K562 (cell line): ENCODE data around the gene MPV17L2. TPM values are rescaled to one million over a fixed set of nuclear protein-coding genes. Genes with fewer than 3 reads are reported as not detected.

Source experiments
- ARNT ChIP-seq, 2 experiments: fragments of 450-650 bp; IDR thresholded peaks; 2 replicates each; pipeline ENCODE4 v1.6.1; 2016; ENCODE audit warnings: mild to moderate bottlenecking in 1 of 2
- BHLHE40 ChIP-seq: IDR thresholded peaks from 2 replicates; pipeline ENCODE4 v1.6.1; 2011; ENCODE audit warnings: low read length, improper control_type of control experiment
- CBX1 ChIP-seq: sonication (generic); IDR thresholded peaks from 2 replicates; pipeline ENCODE4 v1.6.1; 2016; ENCODE audit warnings: antibody characterized with exemption, low read depth, mild to moderate bottlenecking
- CHAMP1 ChIP-seq: fragments of 450-650 bp; IDR thresholded peaks from 2 replicates; pipeline ENCODE4 v1.6.1; 2016; ENCODE audit warnings: mild to moderate bottlenecking
- CHD4 ChIP-seq: fragments of 200-600 bp; sonication (generic); IDR thresholded peaks from 3 replicates; pipeline ENCODE4 v1.6.1; 2012; ENCODE audit warnings: low read depth, mild to moderate bottlenecking, mixed read lengths, low read length, inconsistent platforms; ENCODE audit not compliant: insufficient read depth, insufficient replicate concordance, poor library complexity, severe bottlenecking
- CREBBP ChIP-seq: IDR thresholded peaks from one replicate; pipeline ENCODE4 v1.6.1; 2012; ENCODE audit warnings: low read depth, mild to moderate bottlenecking, control low read depth, inconsistent platforms, low read length
- E2F5 ChIP-seq: sonication (generic); formaldehyde crosslinking; IDR thresholded peaks from 2 replicates; pipeline ENCODE4 v1.8.0; 2022; ENCODE audit warnings: mild to moderate bottlenecking, missing genetic modification reagents
- ETV5 ChIP-seq: sonication (generic); formaldehyde crosslinking; IDR thresholded peaks from 2 replicates; pipeline ENCODE4 v1.4.0; 2020; ENCODE audit warnings: low read depth, mild to moderate bottlenecking, missing genetic modification reagents
- HDAC2 ChIP-seq: fragments of 450-650 bp; IDR thresholded peaks from 2 replicates; pipeline ENCODE4 v1.6.1; 2016; ENCODE audit warnings: mild to moderate bottlenecking
- ID3 ChIP-seq, 2 experiments: fragments of 250-450 bp in 1 of 2; fragments of 450-650 bp in 1 of 2; sonication (Bioruptor Pico) in 1 of 2; IDR thresholded peaks; 2 replicates each; pipeline versions ENCODE4 v1.6.1 to v1.8.0; 2016 to 2021; ENCODE audit warnings: mild to moderate bottlenecking in 2 of 2, moderate library complexity in 2 of 2, missing compliant biosample characterization in 1 of 2, missing genetic modification characterization in 1 of 2
- ILF3 ChIP-seq: fragments of 450-650 bp; IDR thresholded peaks from 2 replicates; pipeline ENCODE4 v1.6.1; 2018; ENCODE audit warnings: antibody characterized with exemption, mild to moderate bottlenecking, moderate library complexity, borderline replicate concordance
- PHF20 ChIP-seq: fragments of 450-650 bp; IDR thresholded peaks from 2 replicates; pipeline ENCODE4 v1.6.1; 2018; ENCODE audit not compliant: partially characterized antibody
- PTBP1 ChIP-seq: fragments of 200-400 bp; formaldehyde crosslinking; IDR thresholded peaks from 2 replicates; pipeline ENCODE4 v1.6.1; 2017; ENCODE audit warnings: low read depth, low read length
- RAD21 ChIP-seq, 2 experiments: fragments of 250-450 bp in 1 of 2; fragments of 450-650 bp in 1 of 2; sonication (Bioruptor Pico) in 1 of 2; formaldehyde crosslinking in 1 of 2; IDR thresholded peaks in 1 of 2; conservative IDR thresholded peaks in 1 of 2; 2 replicates each; pipeline versions ENCODE4 v1.4.0 to v1.8.0; 2020 to 2022; ENCODE audit warnings: mild to moderate bottlenecking in 2 of 2, moderate library complexity in 1 of 2
- RBM25 ChIP-seq: fragments of 200-400 bp; formaldehyde crosslinking; IDR thresholded peaks from 2 replicates; pipeline ENCODE4 v1.6.1; 2018; ENCODE audit warnings: low read length, low read depth, moderate library complexity; ENCODE audit not compliant: severe bottlenecking
- RBM39 ChIP-seq: fragments of 200-400 bp; formaldehyde crosslinking; optimal IDR thresholded peaks from 2 replicates; pipeline ENCODE3; 2018; ENCODE audit warnings: low read depth, low read length
- SIN3A ChIP-seq, 2 experiments: fragments of 150-350 bp in 1 of 2; IDR thresholded peaks; 2 replicates each; pipeline ENCODE4 v1.6.1; 2011 to 2016; ENCODE audit warnings: borderline replicate concordance in 2 of 2, low read depth in 2 of 2, low read length in 2 of 2, mild to moderate bottlenecking in 2 of 2, moderate library complexity in 2 of 2; ENCODE audit not compliant: control insufficient read depth in 1 of 2
- SIN3B ChIP-seq: fragments of 450-650 bp; IDR thresholded peaks from 2 replicates; pipeline ENCODE4 v1.6.1; 2017; ENCODE audit warnings: low read depth, mild to moderate bottlenecking, moderate library complexity
- SMARCA5 ChIP-seq: fragments of 450-650 bp; IDR thresholded peaks from 2 replicates; pipeline ENCODE4 v1.6.1; 2016
- SMC3 ChIP-seq: conservative IDR thresholded peaks from 2 replicates; pipeline ENCODE4 v1.6.1; 2011; ENCODE audit warnings: low read depth, low read length, improper control_type of control experiment; ENCODE audit not compliant: insufficient read depth
- SNAPC5 ChIP-seq: fragments of 250-450 bp; sonication (Bioruptor Pico); IDR thresholded peaks from 2 replicates; pipeline ENCODE4 v1.8.0; 2021; ENCODE audit warnings: moderate library complexity, mild to moderate bottlenecking, inconsistent platforms
- SRSF9 ChIP-seq: fragments of 200-400 bp; formaldehyde crosslinking; IDR thresholded peaks from 2 replicates; pipeline ENCODE4 v1.6.1; 2017; ENCODE audit warnings: low read depth, low read length, borderline replicate concordance
- ZBTB12 ChIP-seq: fragments of 250-450 bp; sonication (Bioruptor Pico); IDR thresholded peaks from 2 replicates; pipeline ENCODE4 v1.4.0; 2020
- ZBTB7A ChIP-seq: IDR thresholded peaks from 2 replicates; pipeline ENCODE4 v1.6.1; 2011; ENCODE audit warnings: low read depth, mild to moderate bottlenecking, low read length, moderate library complexity, borderline replicate concordance; ENCODE audit not compliant: control insufficient read depth
- polyA plus RNA-seq, 8 experiments: library from polyadenylated mRNA; depleted of rRNA in 4 of 8; stranded (reverse) in 5 of 8; unstranded in 3 of 8; fragments of >200 nt; fragmentation: Nextera tagmentation in 2 of 8; fragmentation: Illumina TruSeq in 1 of 8; extraction: Ambion mirVana in 2 of 8; extraction: Trizol in 1 of 8; gene quantifications; 2 replicates each; pipeline versions ENCODE4 v1.2.1 to v1.2.3, GENCODE V29; 2011 to 2014; ENCODE audit warnings: inconsistent platforms in 1 of 8, missing spikeins in 1 of 8
- total RNA-seq, 7 experiments: library from RNA; depleted of rRNA in 6 of 7; stranded (reverse); fragments of >200 nt in 6 of 7; fragmentation: Illumina TruSeq in 2 of 7; extraction: Trizol in 2 of 7; gene quantifications; 2 replicates each; pipeline versions ENCODE4 v1.2.1 to v1.2.3, GENCODE V29; 2011 to 2021; ENCODE audit warnings: low replicate concordance in 1 of 7

Gene MPV17L2
- total and polyA plus RNA-seq, 9 of the 15 experiments (the other 6 are each of a cell fraction or from before 2014, with no cell fraction given) = 10.6 to 60.2 (median 28.5) TPM

- TF ChIP-seq SRSF9 = no peak
- TF ChIP-seq ETV5 (CRISPR knock-in tag) = no peak
- TF ChIP-seq PTBP1 = peak; percentile 92; the same call in 1 of the 2 replicates
- TF ChIP-seq E2F5 (CRISPR knock-in tag) = no peak
- TF ChIP-seq SMC3 = 0 out of 2 replicates have a peak, but pooled peaks have one; percentile 10
- TF ChIP-seq ILF3 = no peak
- TF ChIP-seq CBX1 = peak; percentile 83
- TF ChIP-seq BHLHE40 = no peak
- TF ChIP-seq RBM25 = peak; percentile 99
- no peak for TF ChIP-seq ZBTB7A
- TF ChIP-seq SIN3A (IDR thresholded peaks at IDR 0.05; ENCODE audit: borderline replicate concordance in 2 of 2, control insufficient read depth in 1 of 2, low read depth in 2 of 2, low read length in 2 of 2) = no peak
- no peak for TF ChIP-seq RBM39
- TF ChIP-seq ARNT (IDR thresholded peaks at IDR 0.05) = no peak
- peak in 1 of 2 experiments; percentile 34; a peak in 1 of 4 replicates for TF ChIP-seq RAD21 (CRISPR knock-in tag; conservative IDR thresholded peaks at IDR 0.05 in 1 of 2, IDR thresholded peaks at IDR 0.05 in 1 of 2)
- TF ChIP-seq CREBBP = no peak
- no peak for TF ChIP-seq ZBTB12 (CRISPR knock-in tag)
- TF ChIP-seq HDAC2 = peak; percentile 81; the same call in 1 of the 2 replicates
- no peak for TF ChIP-seq SIN3B
- peak; percentile 91 for TF ChIP-seq SMARCA5
- TF ChIP-seq CHD4 = peak; percentile 75
- no peak for TF ChIP-seq SNAPC5
- TF ChIP-seq ID3 (CRISPR knock-in tag; IDR thresholded peaks at IDR 0.05) = no peak
- no peak for TF ChIP-seq ID3 (tag; IDR thresholded peaks at IDR 0.05)
- TF ChIP-seq CHAMP1 = no peak
- peak; percentile 7 for TF ChIP-seq PHF20
Observed at GRCh38 chr19:18229474-18229873, 36.5 kb downstream of the MPV17L2 start (continued).
